ENCODE data around the gene FOXL2. TPM values are rescaled to one million over a fixed set of nuclear protein-coding genes. Genes with fewer than 3 reads are reported as not detected.
A peak's percentile ranks its signal among the peaks of the same experiment; 100 is the strongest.

Gene FOXL2
- total RNA-seq, 1 donor from 2014 or later, result 4.5 TPM

- no peak overlapping the region for H3K4me3 Mint-ChIP-seq (ENCODE audit: unreplicated experiment)
- no peaks in the 10 kb centered on the region for H3K4me1 ChIP-seq (ENCODE audit: insufficient read depth, low read length)
- no peaks in the 10 kb centered on the region for H3K36me3 Mint-ChIP-seq (ENCODE audit: low read depth, unreplicated experiment)
- H3K27me3 ChIP-seq (ENCODE audit: insufficient read depth, low read length), result peaks cover 21% of the 10 kb centered on the region
- H2AFZ ChIP-seq (ENCODE audit: low read depth, low read length), result no peak overlapping the region
- H3K9me3 ChIP-seq (ENCODE audit: insufficient read depth, low read depth, low read length), result no peaks in the 10 kb centered on the region
- peaks cover 31% of the 10 kb centered on the region for H3K27me3 Mint-ChIP-seq (ENCODE audit: low read depth, unreplicated experiment)
- no peak overlapping the region for H3K27ac Mint-ChIP-seq (ENCODE audit: unreplicated experiment)
- peaks cover 2% of the 10 kb centered on the region for H3K9me3 Mint-ChIP-seq (ENCODE audit: unreplicated experiment)
- TF ChIP-seq EZH2 (IDR thresholded peaks at IDR 0.05; ENCODE audit: insufficient read depth, low read length) (no peak), CTCF (IDR thresholded peaks at IDR 0.05; ENCODE audit: insufficient read depth, low read depth, low read length) (no peak)
- no peaks in the 10 kb centered on the region for H3K36me3 ChIP-seq (ENCODE audit: insufficient read depth, low read length)
- no peak overlapping the region for H3K4me3 ChIP-seq (ENCODE audit: insufficient read depth, low read depth, low read length)
- no peaks in the 10 kb centered on the region for H4K20me1 ChIP-seq (ENCODE audit: insufficient read depth, low read length)
- H3K9ac ChIP-seq (ENCODE audit: low read length), result no peak overlapping the region
- DNase-seq (ENCODE audit: low read depth), result no peak
- H3K4me1 Mint-ChIP-seq (ENCODE audit: low read depth, unreplicated experiment), result no peaks in the 10 kb centered on the region
- no peak overlapping the region for H3K4me2 ChIP-seq (ENCODE audit: low read length)
- no peaks in the 10 kb centered on the region for H3K79me2 ChIP-seq (ENCODE audit: insufficient read depth, low read length)
- no peak overlapping the region for H3K27ac ChIP-seq (ENCODE audit: low read depth, low read length)
- no peak for FAIRE-seq
Observed at GRCh38 chr3:138962854-138963560, 16.1 kb upstream of the FOXL2 start.

- no peak overlapping the region for H3K4me3 Mint-ChIP-seq (ENCODE audit: unreplicated experiment)
- no peaks in the 10 kb centered on the region for H3K9me3 Mint-ChIP-seq (ENCODE audit: unreplicated experiment)
- H3K36me3 Mint-ChIP-seq (ENCODE audit: low read depth, unreplicated experiment), result no peaks in the 10 kb centered on the region
- peak; percentile 64 for TF ChIP-seq EZH2 (IDR thresholded peaks at IDR 0.05; ENCODE audit: insufficient read depth, low read length)
- TF ChIP-seq CTCF (IDR thresholded peaks at IDR 0.05; ENCODE audit: insufficient read depth, low read depth, low read length), result no peak
- H2AFZ ChIP-seq (ENCODE audit: low read depth, low read length), result peak overlapping the region; percentile 56
- no peaks in the 10 kb centered on the region for H3K4me1 ChIP-seq (ENCODE audit: insufficient read depth, low read length)
- H3K27ac Mint-ChIP-seq (ENCODE audit: unreplicated experiment), result no peak overlapping the region
- H3K79me2 ChIP-seq (ENCODE audit: insufficient read depth, low read length), result no peaks in the 10 kb centered on the region
- peaks cover 36% of the 10 kb centered on the region for H3K27me3 Mint-ChIP-seq (ENCODE audit: low read depth, unreplicated experiment)
- H4K20me1 ChIP-seq (ENCODE audit: insufficient read depth, low read length), result no peaks in the 10 kb centered on the region
- H3K9ac ChIP-seq (ENCODE audit: low read length), result no peak overlapping the region
- H3K27me3 ChIP-seq (ENCODE audit: insufficient read depth, low read length), result peaks cover 21% of the 10 kb centered on the region
- peak overlapping the region; percentile 72 for H3K4me2 ChIP-seq (ENCODE audit: low read length)
- H3K4me3 ChIP-seq (ENCODE audit: insufficient read depth, low read depth, low read length), result no peak overlapping the region
- FAIRE-seq (no peak), DNase-seq (ENCODE audit: low read depth) (no peak)
- H3K4me1 Mint-ChIP-seq (ENCODE audit: low read depth, unreplicated experiment), result no peaks in the 10 kb centered on the region
- H3K9me3 ChIP-seq (ENCODE audit: insufficient read depth, low read depth, low read length), result no peaks in the 10 kb centered on the region
- no peak overlapping the region for H3K27ac ChIP-seq (ENCODE audit: low read depth, low read length)
- no peaks in the 10 kb centered on the region for H3K36me3 ChIP-seq (ENCODE audit: insufficient read depth, low read length)
Observed at GRCh38 chr3:138960417-138960852, 13.5 kb upstream of the FOXL2 start.

GRCh38 chr3:138950701-138951100 is 3.8 kb upstream of the FOXL2 start:
- H4K20me1 ChIP-seq (ENCODE audit: insufficient read depth, low read length), result peaks cover 12% of the 10 kb centered on the region
- TF ChIP-seq EZH2 (IDR thresholded peaks at IDR 0.05; ENCODE audit: insufficient read depth, low read length), result no peak
- TF ChIP-seq CTCF (IDR thresholded peaks at IDR 0.05; ENCODE audit: insufficient read depth, low read depth, low read length), result no peak
- DNase-seq (ENCODE audit: low read depth) (no peak), FAIRE-seq (no peak)
- no peaks in the 10 kb centered on the region for H3K9me3 ChIP-seq (ENCODE audit: insufficient read depth, low read depth, low read length)
- Mint-ChIP-seq H3K9me3 (ENCODE audit: unreplicated experiment) (no peaks in the 10 kb centered on the region), H3K27me3 (ENCODE audit: low read depth, unreplicated experiment) (peaks cover 66% of the 10 kb centered on the region), H3K36me3 (ENCODE audit: low read depth, unreplicated experiment) (no peaks in the 10 kb centered on the region), H3K4me1 (ENCODE audit: low read depth, unreplicated experiment) (peaks cover 13% of the 10 kb centered on the region), H3K27ac (ENCODE audit: unreplicated experiment) (peak overlapping the region; percentile 42), H3K4me3 (ENCODE audit: unreplicated experiment) (peak overlapping the region; percentile 36)
- H3K9ac ChIP-seq (ENCODE audit: low read length), result no peak overlapping the region
- H3K4me1 ChIP-seq (ENCODE audit: insufficient read depth, low read length), result peaks cover 25% of the 10 kb centered on the region
- H3K4me3 ChIP-seq (ENCODE audit: insufficient read depth, low read depth, low read length), result peak overlapping the region; percentile 42
- H3K79me2 ChIP-seq (ENCODE audit: insufficient read depth, low read length), result no peaks in the 10 kb centered on the region
- H3K27me3 ChIP-seq (ENCODE audit: insufficient read depth, low read length), result peaks cover 72% of the 10 kb centered on the region
- peak overlapping the region; percentile 84 for H3K4me2 ChIP-seq (ENCODE audit: low read length)
- H2AFZ ChIP-seq (ENCODE audit: low read depth, low read length), result peak overlapping the region; percentile 67
- H3K27ac ChIP-seq (ENCODE audit: low read depth, low read length), result no peak overlapping the region
- H3K36me3 ChIP-seq (ENCODE audit: insufficient read depth, low read length), result no peaks in the 10 kb centered on the region

Data from astrocyte (in vitro differentiated cells and primary cell).